ENCODE measurements around the gene RBP7.

The RBP7 gene

GRCh38 chr1:9996624-9997582 is at the start of gene RBP7:
Gene RBP7 (plus strand): TSS chr1:9997228. CDS start chr1:9997259, 31 bp downstream.
- H3K36me3 ChIP-seq (ENCODE audit: control insufficient read depth, insufficient read depth, low read length), result no peaks in the 10 kb centered on the region
- no peak within 1 kb of the TSS for H3K27ac ChIP-seq (ENCODE audit: low read length)
- no peaks in the 10 kb centered on the region for H3K9me3 ChIP-seq (ENCODE audit: control insufficient read depth, insufficient read depth, low read length)
- H3K4me1 ChIP-seq (ENCODE audit: control insufficient read depth, insufficient read depth, low read length), result no peaks in the 10 kb centered on the region
- DNase-seq (ENCODE audit: low read depth, low spot score), result no peak
- peaks cover 14% of the 10 kb centered on the region for H3K27me3 ChIP-seq (ENCODE audit: control insufficient read depth, insufficient read depth, low read length)
- no CpG with 5 or more reads among the region's 71 CpGs for WGBS (ENCODE audit: insufficient coverage, insufficient read length)
- H3K4me3 ChIP-seq (ENCODE audit: low read length), result peak within 1 kb of the TSS; percentile 66; the same call in 1 of the 2 replicates

DNA sequence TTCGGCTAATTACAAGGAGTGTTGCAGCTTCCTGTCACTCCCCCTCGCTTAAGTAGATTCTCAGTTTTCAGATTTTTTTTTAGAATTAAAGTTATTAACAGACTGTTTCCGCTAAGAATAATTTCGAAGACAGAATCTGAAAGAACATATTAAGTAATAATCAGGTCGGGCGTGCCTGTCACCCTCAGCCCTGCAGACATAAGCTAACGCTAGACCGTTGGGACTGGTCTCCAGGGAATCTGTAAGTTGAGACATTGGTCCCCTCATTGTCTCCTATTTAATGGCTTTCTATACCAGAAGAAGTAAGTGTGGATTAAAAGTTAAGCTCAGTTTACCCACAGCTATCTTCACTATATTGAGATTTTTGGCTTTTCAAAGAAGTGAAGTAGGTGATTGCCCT is 39.3 kb upstream of the RBP7 start:
- no CpG with 5 or more reads among the region's 8 CpGs for WGBS (ENCODE audit: insufficient coverage, insufficient read length)

DNA sequence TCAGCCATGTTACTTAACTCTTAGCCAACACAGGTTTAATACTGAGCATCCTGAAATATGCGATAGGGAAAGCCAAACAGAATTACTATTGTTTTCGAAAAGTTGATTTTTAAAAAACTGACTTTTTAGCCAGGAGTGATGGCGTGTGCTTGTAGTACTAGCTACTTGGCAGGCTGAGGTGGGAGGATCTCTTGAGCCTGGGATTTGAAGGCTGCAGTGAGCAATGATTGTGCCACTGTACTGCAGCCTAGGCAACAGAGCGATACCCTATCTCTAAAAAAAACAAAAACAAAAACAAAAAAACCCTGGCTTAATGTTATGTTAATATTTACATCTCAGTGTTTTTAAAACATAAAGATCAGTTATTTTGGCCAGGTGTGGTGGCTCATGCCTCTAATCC is 37.0 kb upstream of the RBP7 start:
- H3K27ac ChIP-seq (ENCODE audit: low read length), result no peak overlapping the region
- no peak overlapping the region for H3K4me3 ChIP-seq (ENCODE audit: low read length)
- no peaks in the 10 kb centered on the region for H3K36me3 ChIP-seq (ENCODE audit: control insufficient read depth, insufficient read depth, low read length)
- no peaks in the 10 kb centered on the region for H3K27me3 ChIP-seq (ENCODE audit: control insufficient read depth, insufficient read depth, low read length)
- H3K9me3 ChIP-seq (ENCODE audit: control insufficient read depth, insufficient read depth, low read length), result no peaks in the 10 kb centered on the region
- DNase-seq (ENCODE audit: low read depth, low spot score), result no peak
- WGBS (ENCODE audit: insufficient coverage, insufficient read length), result no CpG with 5 or more reads among the region's 4 CpGs
- H3K4me1 ChIP-seq (ENCODE audit: control insufficient read depth, insufficient read depth, low read length), result no peaks in the 10 kb centered on the region; the same call in 1 of the 2 replicates

More for the DNA sequence above, 39.3 kb upstream of the RBP7 start:
- DNase-seq (ENCODE audit: low read depth, low spot score), result no peak
- Histone ChIP-seq H3K27ac (ENCODE audit: low read length) (no peak overlapping the region), H3K36me3 (ENCODE audit: control insufficient read depth, insufficient read depth, low read length) (no peaks in the 10 kb centered on the region), H3K9me3 (ENCODE audit: control insufficient read depth, insufficient read depth, low read length) (no peaks in the 10 kb centered on the region), H3K4me1 (ENCODE audit: control insufficient read depth, insufficient read depth, low read length) (no peaks in the 10 kb centered on the region; the same call in 1 of the 2 replicates), H3K27me3 (ENCODE audit: control insufficient read depth, insufficient read depth, low read length) (no peaks in the 10 kb centered on the region), H3K4me3 (ENCODE audit: low read length) (no peak overlapping the region)

DNA sequence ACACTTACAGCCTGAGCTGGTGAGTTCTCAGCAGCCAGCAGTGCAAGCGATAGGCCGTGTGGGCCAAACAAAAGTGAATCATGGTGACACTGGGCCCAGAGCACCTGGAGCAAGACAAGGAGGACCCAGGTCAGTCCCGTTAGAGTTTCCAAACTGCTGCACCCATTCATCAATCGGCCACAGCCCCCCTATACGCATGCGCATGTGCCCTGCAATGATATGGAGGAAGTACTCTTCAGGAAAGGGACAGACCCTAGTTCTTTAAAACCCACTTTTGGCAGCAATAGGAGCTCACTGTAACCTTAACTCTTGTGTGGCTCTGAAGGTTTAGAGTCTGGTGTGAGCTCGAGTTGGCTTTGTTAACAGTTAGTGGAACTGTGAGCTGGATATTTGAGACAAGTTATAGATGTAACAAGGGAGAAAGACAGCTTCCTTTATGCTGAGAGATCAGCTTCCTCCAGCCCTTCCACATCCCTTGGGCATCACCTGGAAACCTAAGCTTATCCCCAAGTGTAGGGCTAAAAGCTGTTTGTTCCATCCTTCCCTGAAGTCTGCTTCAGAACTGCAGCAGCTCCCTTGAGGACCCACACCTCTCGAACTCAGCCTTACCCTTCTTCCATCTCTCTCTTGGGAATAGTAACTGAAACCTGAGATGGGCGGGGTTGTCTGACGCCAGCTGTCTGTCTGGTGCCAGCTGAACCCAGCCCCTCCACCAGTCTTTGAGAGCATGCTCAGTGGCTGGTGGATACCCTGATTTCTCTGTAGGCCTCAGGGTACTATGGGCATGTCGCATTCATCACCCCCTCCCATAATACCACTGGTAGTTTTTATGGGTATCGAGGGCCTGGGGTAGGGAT is 36.1 kb upstream of the RBP7 start:
- Histone ChIP-seq H3K4me1 (ENCODE audit: control insufficient read depth, insufficient read depth, low read length) (no peaks in the 10 kb centered on the region; the same call in 1 of the 2 replicates), H3K9me3 (ENCODE audit: control insufficient read depth, insufficient read depth, low read length) (no peaks in the 10 kb centered on the region), H3K36me3 (ENCODE audit: control insufficient read depth, insufficient read depth, low read length) (no peaks in the 10 kb centered on the region), H3K27me3 (ENCODE audit: control insufficient read depth, insufficient read depth, low read length) (no peaks in the 10 kb centered on the region), H3K4me3 (ENCODE audit: low read length) (no peak overlapping the region), H3K27ac (ENCODE audit: low read length) (no peak overlapping the region)
- no CpG with 5 or more reads among the region's 12 CpGs for WGBS (ENCODE audit: insufficient coverage, insufficient read length)
- DNase-seq (ENCODE audit: low read depth, low spot score), result peak; percentile 39

- no CpG with 5 or more reads among the region's 5 CpGs for WGBS (ENCODE audit: insufficient coverage, insufficient read length)
- no peak for DNase-seq (ENCODE audit: low read depth, low spot score)
- H3K36me3 ChIP-seq (ENCODE audit: control insufficient read depth, insufficient read depth, low read length), result no peaks in the 10 kb centered on the region
- no peaks in the 10 kb centered on the region for H3K4me1 ChIP-seq (ENCODE audit: control insufficient read depth, insufficient read depth, low read length)
- no peak overlapping the region for H3K27ac ChIP-seq (ENCODE audit: low read length)
- H3K4me3 ChIP-seq (ENCODE audit: low read length), result no peak overlapping the region
- no peaks in the 10 kb centered on the region for H3K27me3 ChIP-seq (ENCODE audit: control insufficient read depth, insufficient read depth, low read length)
- no peaks in the 10 kb centered on the region for H3K9me3 ChIP-seq (ENCODE audit: control insufficient read depth, insufficient read depth, low read length)
Measured at GRCh38 chr1:9984253-9984652, 12.8 kb upstream of the RBP7 start.

- DNase-seq (ENCODE audit: low read depth, low spot score), result no peak
Measured at GRCh38 chr1:9985001-9985400, 12.0 kb upstream of the RBP7 start.

GRCh38 chr1:9989773-9990172 is 7.3 kb upstream of the RBP7 start:
- no peak overlapping the region for H3K27ac ChIP-seq (ENCODE audit: low read length)
- H3K27me3 ChIP-seq (ENCODE audit: control insufficient read depth, insufficient read depth, low read length), result no peaks in the 10 kb centered on the region
- no peaks in the 10 kb centered on the region for H3K36me3 ChIP-seq (ENCODE audit: control insufficient read depth, insufficient read depth, low read length)
- WGBS (ENCODE audit: insufficient coverage, insufficient read length), result no CpG with 5 or more reads among the region's 5 CpGs
- no peak for DNase-seq (ENCODE audit: low read depth, low spot score)
- no peaks in the 10 kb centered on the region for H3K9me3 ChIP-seq (ENCODE audit: control insufficient read depth, insufficient read depth, low read length)
- no peaks in the 10 kb centered on the region for H3K4me1 ChIP-seq (ENCODE audit: control insufficient read depth, insufficient read depth, low read length)
- no peak overlapping the region for H3K4me3 ChIP-seq (ENCODE audit: low read length)

More at GRCh38 chr1:9985001-9985400, 12.0 kb upstream of the RBP7 start:
- Histone ChIP-seq H3K4me3 (ENCODE audit: low read length) (no peak overlapping the region), H3K4me1 (ENCODE audit: control insufficient read depth, insufficient read depth, low read length) (no peaks in the 10 kb centered on the region), H3K9me3 (ENCODE audit: control insufficient read depth, insufficient read depth, low read length) (no peaks in the 10 kb centered on the region), H3K36me3 (ENCODE audit: control insufficient read depth, insufficient read depth, low read length) (no peaks in the 10 kb centered on the region), H3K27ac (ENCODE audit: low read length) (no peak overlapping the region), H3K27me3 (ENCODE audit: control insufficient read depth, insufficient read depth, low read length) (no peaks in the 10 kb centered on the region)
- WGBS (ENCODE audit: insufficient coverage, insufficient read length), result no CpG with 5 or more reads among the region's 6 CpGs

- Histone ChIP-seq H3K27me3 (ENCODE audit: control insufficient read depth, insufficient read depth, low read length) (no peaks in the 10 kb centered on the region), H3K36me3 (ENCODE audit: control insufficient read depth, insufficient read depth, low read length) (no peaks in the 10 kb centered on the region), H3K4me3 (ENCODE audit: low read length) (no peak overlapping the region), H3K4me1 (ENCODE audit: control insufficient read depth, insufficient read depth, low read length) (no peaks in the 10 kb centered on the region), H3K27ac (ENCODE audit: low read length) (no peak overlapping the region), H3K9me3 (ENCODE audit: control insufficient read depth, insufficient read depth, low read length) (no peaks in the 10 kb centered on the region)
- DNase-seq (ENCODE audit: low read depth, low spot score), result no peak
- whole genome bisulfite sequencing (ENCODE audit: insufficient coverage, insufficient read length), result no CpG with 5 or more reads among the region's 2 CpGs
Measured at GRCh38 chr1:9990944-9991343, 6.1 kb upstream of the RBP7 start.

- Histone ChIP-seq H3K9me3 (ENCODE audit: control insufficient read depth, insufficient read depth, low read length) (no peaks in the 10 kb centered on the region), H3K27ac (ENCODE audit: low read length) (no peak overlapping the region), H3K4me3 (ENCODE audit: low read length) (no peak overlapping the region), H3K27me3 (ENCODE audit: control insufficient read depth, insufficient read depth, low read length) (peaks cover 9% of the 10 kb centered on the region), H3K36me3 (ENCODE audit: control insufficient read depth, insufficient read depth, low read length) (no peaks in the 10 kb centered on the region), H3K4me1 (ENCODE audit: control insufficient read depth, insufficient read depth, low read length) (no peaks in the 10 kb centered on the region)
- WGBS (ENCODE audit: insufficient coverage, insufficient read length), result no CpG with 5 or more reads among the region's 5 CpGs
- DNase-seq (ENCODE audit: low read depth, low spot score), result no peak
Measured at GRCh38 chr1:9992910-9993309, 4.1 kb upstream of the RBP7 start.

DNA sequence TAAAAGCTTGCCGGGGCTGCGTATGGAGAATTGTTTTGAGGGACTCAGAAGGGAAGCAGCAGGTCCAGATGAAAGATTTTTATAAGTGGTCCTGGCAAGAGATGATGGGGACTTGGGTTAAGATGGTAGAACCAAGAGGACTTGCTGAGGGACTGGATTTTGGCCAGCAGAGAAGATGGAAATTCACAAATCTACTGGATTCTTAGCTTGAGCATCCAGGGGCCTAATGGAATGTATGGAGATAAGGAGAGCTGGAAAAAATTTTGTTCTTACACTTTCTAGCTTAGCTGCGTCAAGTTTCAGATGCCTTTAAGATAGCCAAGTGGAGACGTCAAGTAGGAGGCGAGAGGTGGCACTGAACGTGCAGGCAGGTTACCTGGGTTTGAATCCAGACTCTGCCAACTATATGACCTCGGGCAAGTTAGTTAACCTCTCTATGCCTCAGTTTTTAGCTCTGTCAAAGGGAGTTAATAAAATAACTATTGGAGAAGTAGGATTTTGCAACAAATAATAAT is 3.4 kb upstream of the RBP7 start:
- DNase-seq (ENCODE audit: low read depth, low spot score), result no peak
- Histone ChIP-seq H3K9me3 (ENCODE audit: control insufficient read depth, insufficient read depth, low read length) (no peaks in the 10 kb centered on the region), H3K27ac (ENCODE audit: low read length) (no peak overlapping the region), H3K27me3 (ENCODE audit: control insufficient read depth, insufficient read depth, low read length) (peaks cover 10% of the 10 kb centered on the region), H3K4me3 (ENCODE audit: low read length) (no peak overlapping the region), H3K36me3 (ENCODE audit: control insufficient read depth, insufficient read depth, low read length) (no peaks in the 10 kb centered on the region), H3K4me1 (ENCODE audit: control insufficient read depth, insufficient read depth, low read length) (no peaks in the 10 kb centered on the region)
- no CpG with 5 or more reads among the region's 7 CpGs for WGBS (ENCODE audit: insufficient coverage, insufficient read length)
